Measurements from ENCODE around the gene ARMC7.
"Not testable (repeated sequence)": the region's sequence is repeated elsewhere in the genome, so short reads cannot be mapped to it uniquely, and the experiment has no call there.

Gene ARMC7

GRCh38 chr17:75155191-75155601, 45.4 kb downstream of the ARMC7 start:
- no peak for DNase-seq

DNA sequence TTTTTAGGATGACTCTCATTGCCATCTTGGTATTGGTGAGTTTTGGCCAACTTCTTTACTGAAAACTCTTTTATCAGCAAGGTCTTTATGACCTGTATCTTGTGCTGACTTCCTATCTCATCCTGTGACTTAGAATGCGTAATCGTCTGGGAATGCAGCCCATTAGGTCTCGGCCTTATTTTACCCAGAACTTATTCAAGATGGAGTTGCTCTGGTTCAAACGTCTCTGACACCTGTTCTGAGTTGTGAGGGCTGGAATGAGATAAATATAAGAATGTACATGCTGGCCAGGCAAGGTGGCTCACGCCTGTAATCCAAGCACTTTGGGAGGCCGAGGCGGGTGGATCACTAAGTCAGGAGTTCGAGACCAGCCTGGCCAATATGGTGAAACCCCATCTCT, 48.7 kb downstream of the ARMC7 start:
- not testable (repeated sequence) for DNase-seq

GRCh38 chr17:75159196-75160031, 49.6 kb downstream of the ARMC7 start:
- no peak for DNase-seq

DNA sequence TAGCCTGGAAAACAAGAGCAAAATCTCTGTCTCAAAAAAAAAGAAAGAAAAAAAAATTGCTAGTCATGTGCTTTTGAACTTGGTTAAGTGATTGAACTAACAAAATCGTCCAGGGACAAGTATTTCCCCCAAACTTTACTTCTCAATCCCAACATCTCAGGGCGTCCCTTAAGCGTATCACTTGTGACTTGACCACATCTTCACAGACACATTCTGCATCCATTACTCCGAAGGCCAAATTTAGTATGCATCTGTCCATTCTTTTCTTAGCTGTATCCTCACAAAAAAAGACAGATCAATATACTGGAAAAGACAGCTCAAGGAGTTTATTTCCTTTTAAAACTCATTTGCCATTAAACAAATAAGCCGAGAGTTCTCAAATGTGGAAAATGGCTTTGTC, 50.4 kb downstream of the ARMC7 start:
- DNase-seq: no peak

GRCh38 chr17:75163074-75163473, 53.3 kb downstream of the ARMC7 start:
- no peak for DNase-seq

DNA sequence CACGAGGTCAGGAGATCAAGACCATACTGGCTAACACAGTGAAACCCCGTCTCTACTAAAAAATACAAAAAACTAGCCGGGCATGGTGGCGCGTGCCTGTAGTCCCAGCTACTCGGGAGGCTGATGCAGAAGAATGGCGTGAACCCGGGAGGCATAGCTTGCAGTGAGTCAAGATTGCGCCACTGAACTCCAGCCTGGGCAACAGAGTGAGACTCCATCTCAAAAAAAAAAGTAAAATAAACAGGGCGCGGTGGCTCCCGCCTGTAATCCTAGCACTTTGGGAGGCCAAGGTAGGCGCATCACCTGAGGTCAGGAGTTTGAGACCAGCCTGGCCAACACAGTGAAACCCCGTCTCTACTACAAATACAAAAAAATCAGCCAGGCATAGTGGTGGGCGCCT, 54.8 kb downstream of the ARMC7 start:
- DNase-seq: not testable (repeated sequence)

GRCh38 chr17:75168998-75169397, 59.2 kb downstream of the ARMC7 start:
- DNase-seq: no peak

DNA sequence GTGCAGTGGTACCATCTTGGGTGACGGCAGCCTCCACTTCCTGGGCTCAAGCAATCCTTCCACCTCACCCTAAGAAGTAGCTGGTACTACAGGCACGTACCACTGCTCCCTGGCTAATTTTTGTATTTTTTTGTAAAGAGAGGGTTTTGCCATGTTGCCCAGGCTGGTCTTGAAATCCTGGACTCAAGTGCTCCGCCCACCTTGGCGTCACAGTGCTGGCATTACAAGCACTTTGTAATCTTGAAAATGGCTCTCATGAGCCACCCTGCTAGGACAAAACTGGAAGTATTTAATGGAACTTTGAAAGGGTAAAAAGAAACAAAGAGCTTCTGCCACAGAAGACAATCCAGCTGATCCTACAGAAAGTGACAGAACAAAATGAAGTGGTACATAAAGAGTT, 63.8 kb downstream of the ARMC7 start:
- DNase-seq: no peak

DNA sequence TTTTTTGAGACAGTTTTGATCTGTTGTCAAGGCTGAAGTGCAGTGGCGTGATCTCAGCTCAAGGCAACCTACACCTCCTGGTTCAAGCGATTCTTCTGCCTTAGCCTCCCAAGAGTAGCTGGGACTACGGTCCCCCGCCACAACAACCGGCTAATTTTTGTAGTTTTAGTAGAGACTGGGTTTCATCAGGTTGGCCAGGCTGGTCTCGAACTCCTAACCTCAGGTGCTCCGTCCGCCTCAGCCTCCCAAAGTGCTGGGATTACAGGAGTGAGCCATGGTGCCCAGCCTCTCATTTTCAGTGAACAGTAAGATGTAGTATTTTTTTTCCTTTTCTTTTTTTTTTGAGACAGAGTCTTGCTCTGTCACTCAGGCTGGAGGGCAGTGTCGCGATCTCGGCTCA, 65.2 kb downstream of the ARMC7 start:
- no peak for DNase-seq

DNA sequence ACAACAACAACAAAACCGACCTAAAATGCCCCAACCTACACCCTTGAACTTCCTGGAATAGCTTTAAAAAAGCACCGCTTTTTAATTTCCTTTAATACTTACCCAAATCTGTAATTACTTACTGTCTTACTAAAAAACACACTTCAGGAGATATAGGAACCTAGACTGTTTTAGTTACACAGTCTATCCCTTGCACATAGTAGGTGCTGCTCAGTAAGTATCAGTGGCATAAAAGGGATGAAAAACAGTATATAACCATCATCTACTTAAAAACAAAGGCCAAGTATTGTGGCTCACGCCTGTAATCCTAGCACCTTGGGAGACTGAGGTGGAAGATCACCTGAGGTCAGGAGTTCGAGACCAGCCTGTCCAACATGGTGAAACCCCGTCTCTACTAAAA, 66.9 kb downstream of the ARMC7 start:
- no peak for DNase-seq

DNA sequence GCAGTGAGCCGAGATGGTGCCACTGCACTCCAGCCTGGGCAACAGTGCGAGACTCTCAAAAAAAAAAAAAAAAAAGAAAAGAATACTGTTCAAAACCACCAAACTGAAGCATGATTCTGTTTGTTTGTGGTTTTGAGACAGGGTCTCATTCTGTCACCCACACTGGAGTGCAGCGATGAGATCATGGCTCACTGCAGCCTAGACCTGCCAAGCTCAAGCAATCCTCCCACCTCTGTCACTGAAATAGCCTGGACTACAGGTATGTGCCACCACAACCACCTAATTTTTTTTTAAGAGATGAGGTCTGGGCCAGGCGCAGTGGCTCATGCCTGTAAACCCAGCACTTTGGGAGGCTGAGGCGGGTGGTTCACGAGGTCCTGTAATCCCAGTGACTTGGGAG, 68.7 kb downstream of the ARMC7 start:
- no peak for DNase-seq

Measured in activated CD4-positive, alpha-beta T cell treated with anti-CD3 and anti-CD28 coated beads for 48 hours (primary cell).